ENCODE results near the gene SSBP4. TPM values are rescaled to one million over a fixed set of nuclear protein-coding genes. Genes with fewer than 3 reads are reported as not detected.
A peak's percentile ranks its signal among the peaks of the same experiment; 100 is the strongest.

The SSBP4 gene
- total and polyA plus RNA-seq, 2 experiments from 2014 or later = 72.6 to 156 TPM

DNA sequence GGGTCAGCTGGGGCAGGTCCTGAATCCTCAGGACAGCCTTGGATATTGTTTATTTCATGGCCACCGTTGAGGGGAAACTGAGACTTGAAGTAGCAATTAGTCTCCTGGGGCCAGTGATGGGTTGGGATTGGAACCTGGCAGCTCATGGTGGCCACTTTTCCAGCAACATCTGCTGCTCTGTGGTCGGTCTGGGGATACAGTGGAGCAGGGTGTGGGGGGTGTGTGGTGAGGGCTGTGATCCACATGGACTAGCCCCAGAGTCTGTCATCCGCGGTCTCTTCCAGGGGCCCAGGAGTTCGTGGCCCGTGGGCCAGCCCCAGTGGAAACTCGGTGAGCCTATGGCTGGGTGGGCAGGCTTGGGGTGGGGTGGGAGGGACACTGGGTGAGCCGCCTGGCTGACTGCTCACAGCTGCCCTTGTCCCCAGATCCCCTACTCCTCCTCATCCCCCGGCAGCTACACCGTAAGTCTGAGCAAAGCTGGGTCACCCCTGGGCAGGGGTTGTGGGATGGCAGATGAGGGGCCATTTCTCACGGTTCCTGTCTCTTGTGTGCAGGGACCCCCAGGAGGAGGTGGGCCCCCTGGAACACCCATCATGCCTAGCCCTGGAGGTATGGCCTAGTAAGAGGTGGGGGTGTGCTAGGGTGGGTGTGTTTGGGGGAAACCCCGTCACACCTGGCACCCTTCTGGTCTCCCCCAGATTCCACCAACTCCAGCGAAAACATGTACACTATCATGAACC is 13.2 kb downstream of the SSBP4 start:
- 80% methylated on average over 13 of the region's 13 CpGs for WGBS (ENCODE audit: low lambda C conversion rate, missing lambda C conversion rate)
- no peak for DNase-seq (ENCODE audit: low spot score)
- H2AFZ ChIP-seq = no peak overlapping the region
- no peaks in the 10 kb centered on the region for H3K9me2 ChIP-seq (replicated peaks; ENCODE audit: insufficient read depth)
- H3K36me3 ChIP-seq (replicated peaks; ENCODE audit: insufficient read depth, low read depth) = no peaks in the 10 kb centered on the region
- H3K4me2 ChIP-seq = peak overlapping the region; percentile 96
- peak overlapping the region; percentile 85 for H3K27ac ChIP-seq
- TF ChIP-seq EZH2 (IDR thresholded peaks at IDR 0.05; ENCODE audit: borderline replicate concordance) = no peak
- no peak for TF ChIP-seq EZH2phosphoT487 (IDR thresholded peaks at IDR 0.05; ENCODE audit: low read depth, severe bottlenecking, unreplicated experiment)
- TF ChIP-seq, protein P1, sequence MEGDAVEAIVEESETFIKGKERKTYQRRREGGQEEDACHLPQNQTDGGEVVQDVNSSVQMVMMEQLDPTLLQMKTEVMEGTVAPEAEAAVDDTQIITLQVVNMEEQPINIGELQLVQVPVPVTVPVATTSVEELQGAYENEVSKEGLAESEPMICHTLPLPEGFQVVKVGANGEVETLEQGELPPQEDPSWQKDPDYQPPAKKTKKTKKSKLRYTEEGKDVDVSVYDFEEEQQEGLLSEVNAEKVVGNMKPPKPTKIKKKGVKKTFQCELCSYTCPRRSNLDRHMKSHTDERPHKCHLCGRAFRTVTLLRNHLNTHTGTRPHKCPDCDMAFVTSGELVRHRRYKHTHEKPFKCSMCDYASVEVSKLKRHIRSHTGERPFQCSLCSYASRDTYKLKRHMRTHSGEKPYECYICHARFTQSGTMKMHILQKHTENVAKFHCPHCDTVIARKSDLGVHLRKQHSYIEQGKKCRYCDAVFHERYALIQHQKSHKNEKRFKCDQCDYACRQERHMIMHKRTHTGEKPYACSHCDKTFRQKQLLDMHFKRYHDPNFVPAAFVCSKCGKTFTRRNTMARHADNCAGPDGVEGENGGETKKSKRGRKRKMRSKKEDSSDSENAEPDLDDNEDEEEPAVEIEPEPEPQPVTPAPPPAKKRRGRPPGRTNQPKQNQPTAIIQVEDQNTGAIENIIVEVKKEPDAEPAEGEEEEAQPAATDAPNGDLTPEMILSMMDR (IDR thresholded peaks at IDR 0.05; ENCODE audit: poor library complexity) = no peak
- H3K27me3 ChIP-seq = no peaks in the 10 kb centered on the region
- peaks cover 48% of the 10 kb centered on the region for H3K4me1 ChIP-seq (ENCODE audit: insufficient read depth)
- no peaks in the 10 kb centered on the region for H3K9me3 ChIP-seq (ENCODE audit: low read depth)
- H3K4me3 ChIP-seq = peak overlapping the region; percentile 42
- H4K20me1 ChIP-seq (ENCODE audit: insufficient read depth, poor library complexity, severe bottlenecking) = no peaks in the 10 kb centered on the region
- H3K79me2 ChIP-seq = peaks cover 29% of the 10 kb centered on the region

DNA sequence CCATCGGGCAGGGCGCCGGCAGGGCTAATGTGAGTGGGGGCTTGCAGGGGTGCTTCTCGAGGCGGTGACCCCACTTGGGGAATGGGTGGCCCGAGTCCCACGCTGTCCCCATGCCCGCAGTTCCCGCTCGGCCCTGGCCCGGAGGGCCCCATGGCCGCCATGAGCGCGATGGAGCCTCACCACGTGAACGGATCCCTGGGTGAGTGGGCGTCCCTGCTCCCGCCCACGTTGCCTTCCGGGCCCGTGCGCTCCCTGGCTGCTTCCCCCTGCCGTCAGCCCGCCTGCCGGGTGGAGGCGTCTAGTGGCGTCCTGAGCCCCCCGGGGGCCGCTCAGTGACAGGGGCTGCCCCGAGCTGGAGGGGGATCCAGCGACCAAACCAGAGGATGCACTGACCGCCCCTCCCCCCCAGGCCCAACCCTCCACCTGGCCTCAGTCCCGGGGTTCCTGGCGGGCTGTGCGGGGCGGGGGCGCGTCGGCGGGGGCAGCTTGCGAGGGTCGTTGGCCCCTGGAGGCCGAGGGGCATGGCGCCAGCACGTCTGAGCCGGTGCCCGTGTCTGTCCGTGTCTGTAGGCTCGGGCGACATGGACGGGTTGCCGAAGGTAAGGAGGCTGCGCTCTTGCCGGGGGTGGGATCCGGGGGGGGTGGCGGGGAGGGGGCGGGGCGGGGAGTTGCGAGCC is 14.0 kb downstream of the SSBP4 start:
- Histone ChIP-seq H4K20me1 (ENCODE audit: insufficient read depth, poor library complexity, severe bottlenecking) (no peaks in the 10 kb centered on the region), H3K4me1 (ENCODE audit: insufficient read depth) (peaks cover 55% of the 10 kb centered on the region), H3K4me3 (peak overlapping the region; percentile 42), H3K27me3 (no peaks in the 10 kb centered on the region), H3K79me2 (peaks cover 29% of the 10 kb centered on the region), H3K36me3 (replicated peaks; ENCODE audit: insufficient read depth, low read depth) (no peaks in the 10 kb centered on the region), H3K4me2 (peak overlapping the region; percentile 96), H3K9me2 (replicated peaks; ENCODE audit: insufficient read depth) (no peaks in the 10 kb centered on the region), H2AFZ (peak overlapping the region; percentile 31), H3K9me3 (ENCODE audit: low read depth) (no peaks in the 10 kb centered on the region), H3K27ac (peak overlapping the region; percentile 85)
- no peak for DNase-seq (ENCODE audit: low spot score)
- no peak for TF ChIP-seq EZH2phosphoT487 (IDR thresholded peaks at IDR 0.05; ENCODE audit: low read depth, severe bottlenecking, unreplicated experiment)
- TF ChIP-seq, protein P1 (IDR thresholded peaks at IDR 0.05; ENCODE audit: poor library complexity) = no peak
- no peak for TF ChIP-seq EZH2 (IDR thresholded peaks at IDR 0.05; ENCODE audit: borderline replicate concordance)
- 14% methylated on average over 32 of the region's 59 CpGs for WGBS (ENCODE audit: low lambda C conversion rate, missing lambda C conversion rate)

DNA sequence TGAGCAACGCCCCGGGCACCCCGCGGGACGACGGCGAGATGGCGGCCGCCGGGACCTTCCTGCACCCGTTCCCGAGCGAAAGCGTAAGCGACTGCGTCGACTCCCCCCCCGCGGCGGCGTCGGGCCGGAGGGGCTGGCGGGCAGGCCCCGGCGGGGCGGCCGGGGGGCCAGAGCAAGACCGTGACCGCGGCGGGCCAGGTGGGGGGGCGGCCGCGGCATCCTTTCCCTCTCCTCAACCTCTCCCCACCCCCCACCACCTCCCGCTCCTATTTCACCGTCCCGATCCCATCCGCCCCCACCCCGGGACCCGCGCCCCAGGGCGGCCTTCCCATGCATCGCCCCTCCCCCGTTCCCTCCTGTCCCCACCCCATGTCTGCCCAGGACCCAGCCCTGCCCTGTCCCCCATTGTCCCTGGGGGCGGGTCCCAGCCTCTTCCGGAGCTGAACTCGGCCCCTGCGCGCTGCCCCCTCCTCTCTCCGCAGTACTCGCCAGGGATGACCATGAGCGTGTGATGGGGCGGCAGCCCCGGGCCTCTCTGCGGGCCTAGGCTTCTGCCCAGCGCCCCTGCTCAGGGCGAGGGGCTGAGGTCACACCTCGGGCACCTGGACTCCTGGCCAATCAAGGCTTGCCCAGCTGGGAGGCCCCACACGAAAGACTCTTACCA is 14.7 kb downstream of the SSBP4 start:
- TF ChIP-seq, protein P1 (IDR thresholded peaks at IDR 0.05; ENCODE audit: poor library complexity) = no peak
- no peak for TF ChIP-seq EZH2phosphoT487 (IDR thresholded peaks at IDR 0.05; ENCODE audit: low read depth, severe bottlenecking, unreplicated experiment)
- no peak for TF ChIP-seq EZH2 (IDR thresholded peaks at IDR 0.05; ENCODE audit: borderline replicate concordance)
- WGBS (ENCODE audit: low lambda C conversion rate, missing lambda C conversion rate) = 14% methylated on average over 15 of the region's 60 CpGs
- H3K4me1 ChIP-seq (ENCODE audit: insufficient read depth) = peaks cover 60% of the 10 kb centered on the region
- no peaks in the 10 kb centered on the region for H3K27me3 ChIP-seq
- H3K79me2 ChIP-seq = peaks cover 29% of the 10 kb centered on the region
- no peaks in the 10 kb centered on the region for H3K9me3 ChIP-seq (ENCODE audit: low read depth)
- H3K27ac ChIP-seq = peak overlapping the region; percentile 85
- peak overlapping the region; percentile 96 for H3K4me2 ChIP-seq
- DNase-seq (ENCODE audit: low spot score) = no peak
- peak overlapping the region; percentile 42 for H3K4me3 ChIP-seq
- H2AFZ ChIP-seq = no peak overlapping the region
- H4K20me1 ChIP-seq (ENCODE audit: insufficient read depth, poor library complexity, severe bottlenecking) = no peaks in the 10 kb centered on the region
- no peaks in the 10 kb centered on the region for H3K36me3 ChIP-seq (replicated peaks; ENCODE audit: insufficient read depth, low read depth)
- no peaks in the 10 kb centered on the region for H3K9me2 ChIP-seq (replicated peaks; ENCODE audit: insufficient read depth)

Data from hepatocyte (in vitro differentiated cells).